ENCODE results near the gene PPTC7. TPM values are rescaled to one million over a fixed set of nuclear protein-coding genes. Genes with fewer than 3 reads are reported as not detected.

PPTC7 gene
- total and polyA plus RNA-seq, 2 of the 13 experiments (the other 11 are each of a cell fraction or from before 2014, with no cell fraction given): 4.8 to 12.3 TPM

GRCh38 chr12:110613771-110614684, 30.9 kb upstream of the PPTC7 start, which contains the start of gene TCTN1 (continued):
- TF ChIP-seq, protein P1, sequence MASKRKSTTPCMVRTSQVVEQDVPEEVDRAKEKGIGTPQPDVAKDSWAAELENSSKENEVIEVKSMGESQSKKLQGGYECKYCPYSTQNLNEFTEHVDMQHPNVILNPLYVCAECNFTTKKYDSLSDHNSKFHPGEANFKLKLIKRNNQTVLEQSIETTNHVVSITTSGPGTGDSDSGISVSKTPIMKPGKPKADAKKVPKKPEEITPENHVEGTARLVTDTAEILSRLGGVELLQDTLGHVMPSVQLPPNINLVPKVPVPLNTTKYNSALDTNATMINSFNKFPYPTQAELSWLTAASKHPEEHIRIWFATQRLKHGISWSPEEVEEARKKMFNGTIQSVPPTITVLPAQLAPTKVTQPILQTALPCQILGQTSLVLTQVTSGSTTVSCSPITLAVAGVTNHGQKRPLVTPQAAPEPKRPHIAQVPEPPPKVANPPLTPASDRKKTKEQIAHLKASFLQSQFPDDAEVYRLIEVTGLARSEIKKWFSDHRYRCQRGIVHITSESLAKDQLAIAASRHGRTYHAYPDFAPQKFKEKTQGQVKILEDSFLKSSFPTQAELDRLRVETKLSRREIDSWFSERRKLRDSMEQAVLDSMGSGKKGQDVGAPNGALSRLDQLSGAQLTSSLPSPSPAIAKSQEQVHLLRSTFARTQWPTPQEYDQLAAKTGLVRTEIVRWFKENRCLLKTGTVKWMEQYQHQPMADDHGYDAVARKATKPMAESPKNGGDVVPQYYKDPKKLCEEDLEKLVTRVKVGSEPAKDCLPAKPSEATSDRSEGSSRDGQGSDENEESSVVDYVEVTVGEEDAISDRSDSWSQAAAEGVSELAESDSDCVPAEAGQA (IDR thresholded peaks at IDR 0.05; ENCODE audit: low read depth): no peak
- TF ChIP-seq, protein P1 (CRISPR knock-in tag; IDR thresholded peaks at IDR 0.05; ENCODE audit: borderline replicate concordance): no peak
- peak; percentile 68; the same call in 1 of the 2 replicates for TF ChIP-seq MTA1 (CRISPR knock-in tag; IDR thresholded peaks at IDR 0.05; ENCODE audit: borderline replicate concordance)
- TF ChIP-seq NR0B2 (CRISPR knock-in tag; IDR thresholded peaks at IDR 0.05): peak; percentile 23; the same call in 1 of the 2 replicates
- TF ChIP-seq RBAK (CRISPR knock-in tag; IDR thresholded peaks at IDR 0.05): no peak
- TF ChIP-seq SRF (IDR thresholded peaks at IDR 0.05; ENCODE audit: low read depth, low read length): no peak
- peak; percentile 83; the same call in 1 of the 2 replicates for TF ChIP-seq ZNF784 (CRISPR knock-in tag; IDR thresholded peaks at IDR 0.05; ENCODE audit: borderline replicate concordance)
- no peak for TF ChIP-seq MAFF (IDR thresholded peaks at IDR 0.05; ENCODE audit: low read depth, low read length)
- peak; percentile 48; the same call in 1 of the 2 replicates for TF ChIP-seq ZNF430 (CRISPR knock-in tag; IDR thresholded peaks at IDR 0.05)
- no peak; the same call in 1 of the 2 replicates for TF ChIP-seq ZNF256 (CRISPR knock-in tag; conservative IDR thresholded peaks at IDR 0.05)
- peak; percentile 92 for TF ChIP-seq ZNF263 (CRISPR knock-in tag; IDR thresholded peaks at IDR 0.05)
- TF ChIP-seq ZNF7 (CRISPR knock-in tag; IDR thresholded peaks at IDR 0.05): no peak
- TF ChIP-seq, protein P2, sequence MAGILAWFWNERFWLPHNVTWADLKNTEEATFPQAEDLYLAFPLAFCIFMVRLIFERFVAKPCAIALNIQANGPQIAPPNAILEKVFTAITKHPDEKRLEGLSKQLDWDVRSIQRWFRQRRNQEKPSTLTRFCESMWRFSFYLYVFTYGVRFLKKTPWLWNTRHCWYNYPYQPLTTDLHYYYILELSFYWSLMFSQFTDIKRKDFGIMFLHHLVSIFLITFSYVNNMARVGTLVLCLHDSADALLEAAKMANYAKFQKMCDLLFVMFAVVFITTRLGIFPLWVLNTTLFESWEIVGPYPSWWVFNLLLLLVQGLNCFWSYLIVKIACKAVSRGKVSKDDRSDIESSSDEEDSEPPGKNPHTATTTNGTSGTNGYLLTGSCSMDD (CRISPR knock-in tag; IDR thresholded peaks at IDR 0.05): no peak
- TF ChIP-seq FOXO4 (CRISPR knock-in tag; conservative IDR thresholded peaks at IDR 0.05): no peak
- peak; percentile 51; the same call in 1 of the 2 replicates for TF ChIP-seq FOXO1 (CRISPR knock-in tag; IDR thresholded peaks at IDR 0.05)
- no peak for TF ChIP-seq NR2F6 (IDR thresholded peaks at IDR 0.05)
- no peak; the same call in 1 of the 2 replicates for TF ChIP-seq NR2F6 (CRISPR knock-in tag; IDR thresholded peaks at IDR 0.05)
- TF ChIP-seq ZNF772 (CRISPR knock-in tag; IDR thresholded peaks at IDR 0.05): 0 out of 2 replicates have a peak, but pooled peaks have one; percentile 16
